ENCODE data around the gene CDH11.

Gene CDH11

DNA sequence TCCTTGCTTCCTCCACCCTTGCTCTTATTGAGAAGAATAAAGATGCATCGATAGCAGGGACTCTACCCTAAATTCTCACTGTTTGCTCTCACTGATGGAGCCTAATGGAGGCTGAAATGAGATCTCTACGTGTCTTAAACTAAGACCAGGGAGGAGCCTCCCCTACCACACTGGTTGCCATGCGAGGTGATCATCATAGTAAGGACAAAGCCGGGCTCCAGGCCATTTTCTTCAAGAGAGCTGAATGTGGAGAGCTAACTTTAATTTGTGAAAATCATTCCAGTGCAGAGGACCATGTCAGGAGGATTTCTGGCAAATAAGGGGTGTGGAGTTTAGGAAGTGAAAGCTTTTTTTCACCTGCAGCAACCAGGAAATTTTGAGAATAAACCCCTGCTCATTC lies 5.6 kb downstream of the CDH11 start:
- DNase-seq = no peak

DNA sequence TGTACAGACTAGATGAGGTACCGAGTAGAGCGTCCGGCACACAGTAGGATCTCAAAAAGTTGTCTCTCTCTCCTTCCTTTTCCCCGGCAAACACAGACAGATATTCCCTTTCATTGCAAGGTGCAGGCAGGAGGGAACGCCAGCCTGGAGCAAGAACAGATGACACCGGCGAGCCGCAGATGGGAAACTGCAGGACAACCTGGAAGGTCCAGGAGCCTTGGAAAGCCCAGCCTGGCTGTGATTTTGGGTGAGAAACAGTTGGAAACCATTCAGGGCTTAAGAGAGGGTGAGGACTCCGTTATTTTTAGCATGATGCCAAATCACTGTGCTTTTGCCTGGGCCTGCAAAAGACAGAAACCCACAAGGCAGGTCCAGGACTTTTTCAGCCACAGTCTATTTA lies 7.3 kb downstream of the CDH11 start:
- no peak for DNase-seq

DNA sequence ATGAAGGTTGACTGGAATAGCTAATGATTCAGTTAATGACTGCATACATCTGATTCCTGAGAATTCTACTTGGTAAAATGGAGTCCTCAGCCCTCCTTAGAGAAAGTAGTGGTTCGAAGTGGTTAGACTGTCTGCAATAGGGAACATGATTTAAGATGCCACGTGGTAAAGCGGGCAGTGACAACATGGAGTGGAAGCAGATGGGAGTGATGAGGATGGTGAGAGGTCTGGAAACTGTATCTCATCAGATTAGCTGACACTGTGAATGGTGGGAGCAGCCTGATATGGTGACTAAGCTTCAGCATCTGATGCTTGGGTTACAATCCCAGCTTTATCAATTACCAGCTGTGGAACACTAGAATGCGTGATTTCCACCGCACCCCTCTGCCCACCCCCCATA lies 8.4 kb downstream of the CDH11 start:
- DNase-seq = no peak

DNA sequence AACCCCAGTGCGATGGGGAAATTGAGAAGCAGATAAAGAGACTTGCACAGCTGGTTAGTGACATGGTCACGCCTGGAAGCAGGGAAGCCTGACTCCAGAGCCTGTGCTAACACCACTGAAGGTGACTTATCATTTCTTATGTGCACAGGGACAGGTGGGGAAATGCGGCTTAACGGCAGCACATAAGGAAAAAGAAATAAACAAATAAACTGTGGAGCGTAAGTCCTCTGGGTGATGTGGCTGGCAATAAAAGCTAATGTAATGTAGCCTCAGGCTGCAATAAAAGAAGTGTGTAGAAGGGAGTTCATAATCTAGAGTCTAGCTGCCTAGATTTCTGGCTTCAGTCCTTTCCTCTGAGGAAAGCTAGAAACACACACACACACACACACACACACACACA lies 10.6 kb downstream of the CDH11 start:
- DNase-seq = no peak

GRCh38 chr16:65106757-65107156 lies 15.1 kb downstream of the CDH11 start:
- no peak for DNase-seq

- DNase-seq = no peak
These were observed 16.7 kb downstream of the CDH11 start for GRCh38 chr16:65105171-65105570.

DNA sequence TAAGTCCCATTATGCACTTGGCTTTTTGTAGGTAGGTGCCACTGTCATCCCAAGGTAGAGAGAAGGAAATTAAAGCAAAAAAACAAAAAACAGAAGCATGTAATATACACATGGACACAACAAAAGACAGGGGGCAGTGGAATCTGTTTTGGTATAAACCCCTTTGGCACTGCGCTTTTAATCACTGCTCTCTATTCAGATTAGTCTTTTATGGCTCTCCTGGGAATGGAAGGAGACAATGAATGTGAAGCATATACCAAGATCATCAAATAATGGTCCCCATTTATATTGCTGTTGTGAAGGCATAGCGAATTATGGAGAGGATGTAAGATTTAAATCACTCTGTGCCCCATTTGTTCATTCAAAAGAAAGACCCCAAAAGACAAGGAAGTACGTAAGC lies 17.4 kb downstream of the CDH11 start:
- no peak for DNase-seq

DNA sequence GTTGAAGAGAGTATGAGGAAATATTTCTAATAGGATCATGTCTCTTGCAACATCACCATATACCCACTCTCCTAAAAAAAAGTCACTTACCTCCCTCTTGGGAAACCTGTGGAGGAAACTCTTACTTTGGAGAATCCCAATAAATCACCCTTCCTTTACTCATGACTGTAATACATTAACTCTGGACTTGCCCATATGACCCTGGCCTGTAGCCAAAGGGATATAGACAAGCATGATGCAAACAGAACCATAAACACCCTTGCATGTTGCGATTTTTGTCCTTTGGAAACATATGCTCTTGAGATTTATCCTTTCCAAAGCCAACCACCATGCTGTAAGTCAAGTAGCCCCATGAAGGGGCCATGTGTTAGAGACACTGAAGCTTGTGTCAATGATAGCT lies 19.5 kb downstream of the CDH11 start:
- DNase-seq = no peak

DNA sequence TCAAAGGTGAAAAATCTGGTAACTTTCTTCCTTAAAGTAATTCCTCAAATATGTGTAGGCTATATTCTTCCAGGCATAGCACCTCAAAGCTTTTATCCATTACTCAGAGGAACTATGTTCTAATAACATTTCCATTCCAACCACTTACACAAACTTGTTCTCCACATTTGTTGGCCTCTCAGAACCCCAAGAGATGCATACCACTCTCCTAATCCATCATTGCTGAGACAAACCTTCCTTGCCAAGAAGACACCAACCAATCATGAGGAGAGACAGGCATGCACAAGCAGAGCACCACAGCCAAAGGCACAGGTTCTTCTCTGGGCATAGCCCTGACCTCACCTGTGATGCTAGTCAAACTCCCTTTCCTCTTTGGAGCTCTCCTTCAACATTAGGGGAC lies 20.9 kb downstream of the CDH11 start:
- DNase-seq = no peak

- no peak for DNase-seq
These were observed 22.3 kb downstream of the CDH11 start for GRCh38 chr16:65099607-65100006.

GRCh38 chr16:65098916-65099315 lies 22.9 kb downstream of the CDH11 start:
- no peak for DNase-seq

DNA sequence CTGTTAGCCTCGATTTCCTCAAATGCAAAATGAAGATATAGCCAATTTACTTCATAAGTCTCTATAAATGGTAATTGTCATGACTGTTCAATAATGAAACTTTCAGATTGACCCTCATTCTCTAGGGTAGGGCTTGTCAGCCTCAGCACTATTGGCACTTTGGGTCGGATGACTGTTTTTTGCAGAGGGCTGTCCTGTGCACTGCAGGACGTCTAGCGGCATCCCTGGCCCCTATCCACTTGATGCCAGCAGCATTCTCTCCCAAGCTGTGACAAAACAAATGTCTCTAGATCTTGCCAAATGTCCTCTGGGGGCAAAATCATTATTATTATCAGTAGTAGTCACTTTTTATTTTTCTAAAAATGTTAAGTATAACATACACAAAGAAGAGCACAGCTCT lies 24.6 kb downstream of the CDH11 start:
- no peak for DNase-seq

DNA sequence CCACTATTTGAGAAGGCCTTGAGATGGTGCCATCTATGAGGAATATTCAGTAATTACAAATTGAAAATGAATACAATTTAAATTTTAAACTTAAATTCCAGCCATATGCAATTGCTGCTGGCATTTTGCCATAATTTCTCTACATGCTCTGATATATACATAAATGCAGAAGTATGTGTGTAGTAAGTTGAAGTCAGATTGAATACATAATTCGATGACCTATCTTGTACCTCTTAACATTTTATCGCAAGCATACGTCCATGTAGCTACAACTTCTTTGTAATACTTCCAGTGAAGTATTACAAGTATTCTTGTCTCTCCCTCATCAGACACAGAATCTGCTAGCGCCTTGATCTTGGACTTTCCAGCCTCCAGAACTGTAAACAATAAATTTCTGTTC lies 26.0 kb downstream of the CDH11 start:
- DNase-seq = no peak

GRCh38 chr16:65095090-65095728 lies 26.7 kb downstream of the CDH11 start:
- DNase-seq = no peak

DNA sequence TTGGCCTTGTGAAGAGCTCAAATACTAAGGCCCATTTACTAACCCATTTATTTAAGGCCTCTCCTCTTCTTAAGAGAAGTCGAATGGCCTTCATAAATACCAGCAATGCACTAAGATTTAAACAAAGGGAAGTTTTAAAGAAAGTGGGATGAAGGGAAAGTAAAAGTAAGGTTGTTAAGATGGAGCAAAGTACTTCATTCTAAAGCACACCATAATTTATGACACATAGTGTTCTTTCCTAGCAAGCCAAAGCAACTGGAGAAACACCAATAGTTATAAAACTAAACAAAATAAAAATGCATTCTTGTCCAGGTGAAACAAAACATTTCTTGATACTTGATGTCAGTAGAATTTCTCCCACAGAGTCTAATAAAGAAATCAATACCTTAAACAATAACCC lies 27.9 kb downstream of the CDH11 start:
- no peak for DNase-seq

DNA sequence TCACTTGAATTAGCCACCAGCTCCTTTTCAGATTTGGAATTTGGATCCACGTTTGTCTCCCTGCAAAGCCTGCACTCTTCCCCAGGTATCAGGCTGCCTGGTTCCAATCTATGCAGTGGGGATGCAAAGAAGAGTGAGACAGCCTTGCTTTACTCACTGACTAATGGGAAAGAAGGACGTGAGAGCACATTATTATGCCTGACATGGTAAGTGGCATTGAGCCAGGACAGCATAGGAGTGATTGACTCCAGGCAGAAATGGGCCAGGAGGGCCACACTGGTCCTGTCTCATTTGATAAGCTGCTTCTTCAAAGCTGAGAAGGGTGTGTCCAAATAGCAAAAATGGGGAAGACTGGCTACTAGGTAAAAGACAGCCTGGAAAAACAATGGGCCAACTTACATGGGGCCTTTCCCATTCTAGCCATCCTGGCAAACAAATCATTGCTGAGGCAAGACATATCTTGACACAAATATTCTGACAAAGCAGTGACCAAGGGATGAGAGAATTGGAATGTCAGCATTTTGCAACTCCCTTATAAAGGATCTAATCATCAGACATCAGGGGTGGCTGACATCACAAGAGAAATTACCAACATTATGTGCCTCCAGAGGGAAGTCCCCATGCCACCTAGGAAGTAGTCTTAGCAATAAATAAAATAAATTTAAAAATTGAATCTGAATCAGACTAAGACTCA lies 38.6 kb downstream of the CDH11 start:
- DNase-seq = no peak

- no peak for DNase-seq
These were observed 42.3 kb downstream of the CDH11 start for GRCh38 chr16:65079549-65079948.

DNA sequence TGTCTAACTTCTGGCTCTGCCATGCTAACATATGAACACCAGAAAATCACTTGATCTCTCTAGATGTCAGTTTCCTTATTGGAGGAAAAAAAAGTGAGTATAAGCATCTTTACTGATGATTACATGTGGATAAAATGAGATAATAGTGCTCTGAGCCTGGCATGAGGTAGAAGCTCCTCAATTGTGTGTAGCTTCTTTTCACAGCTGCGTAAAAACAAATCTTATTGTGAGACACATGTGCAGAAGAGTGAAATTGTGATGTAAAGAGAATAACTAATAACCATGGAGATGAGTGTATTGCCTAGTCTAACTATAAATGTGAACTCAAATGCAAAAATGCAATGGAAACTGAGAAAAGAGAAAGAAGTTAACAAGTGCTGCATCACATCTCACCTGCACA lies 44.7 kb downstream of the CDH11 start:
- DNase-seq = no peak

- no peak for DNase-seq
These were observed 46.0 kb downstream of the CDH11 start for GRCh38 chr16:65075877-65076276.

GRCh38 chr16:65071433-65072311 lies 50.2 kb downstream of the CDH11 start:
- no peak for DNase-seq

DNA sequence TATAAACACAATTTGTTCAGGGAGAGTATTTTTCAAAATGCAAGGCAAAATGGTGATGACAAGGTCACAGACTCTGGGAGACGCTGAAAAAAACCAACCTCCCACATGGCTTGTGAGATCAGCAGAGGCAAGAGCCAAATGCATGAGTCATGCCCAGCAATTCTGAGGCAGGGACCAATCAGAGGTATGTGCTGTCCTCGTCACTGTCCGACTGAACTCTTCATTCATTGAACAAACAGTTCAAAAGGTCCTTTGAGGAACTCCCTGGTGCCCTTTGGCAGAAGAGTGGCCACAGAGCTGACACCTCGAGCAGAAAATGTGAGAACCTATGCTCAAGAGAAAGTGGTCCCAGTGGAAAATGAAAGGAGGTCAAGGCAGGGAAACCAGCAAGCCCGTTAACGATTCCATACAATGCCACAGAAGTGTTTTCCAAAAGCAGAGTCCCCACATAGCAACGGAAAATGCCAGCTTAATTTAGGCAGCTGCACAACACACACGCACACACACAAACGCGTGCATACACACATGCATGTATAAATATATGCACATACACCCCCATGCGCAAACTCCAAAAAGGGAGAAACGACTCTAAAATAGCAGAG lies 50.9 kb downstream of the CDH11 start:
- DNase-seq = no peak

DNA sequence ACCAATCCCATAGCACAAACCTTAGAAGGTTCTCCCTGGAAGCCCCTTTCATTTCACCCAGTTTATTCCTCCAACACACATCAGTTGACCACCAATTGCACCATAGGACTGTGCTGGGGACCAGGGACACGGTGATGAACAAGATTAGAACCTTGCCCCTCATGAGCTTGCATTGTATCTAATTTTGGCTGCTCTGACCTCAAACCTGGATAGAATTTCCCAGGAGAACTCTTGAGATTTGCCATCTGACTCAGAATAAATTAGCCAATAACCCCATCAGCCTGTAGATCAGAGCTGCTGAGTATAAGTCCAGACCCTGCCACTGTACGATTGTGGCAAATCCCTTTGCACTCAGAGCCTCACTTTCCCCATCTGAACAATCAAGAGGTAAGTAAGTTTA lies 52.1 kb downstream of the CDH11 start:
- DNase-seq = no peak

DNA sequence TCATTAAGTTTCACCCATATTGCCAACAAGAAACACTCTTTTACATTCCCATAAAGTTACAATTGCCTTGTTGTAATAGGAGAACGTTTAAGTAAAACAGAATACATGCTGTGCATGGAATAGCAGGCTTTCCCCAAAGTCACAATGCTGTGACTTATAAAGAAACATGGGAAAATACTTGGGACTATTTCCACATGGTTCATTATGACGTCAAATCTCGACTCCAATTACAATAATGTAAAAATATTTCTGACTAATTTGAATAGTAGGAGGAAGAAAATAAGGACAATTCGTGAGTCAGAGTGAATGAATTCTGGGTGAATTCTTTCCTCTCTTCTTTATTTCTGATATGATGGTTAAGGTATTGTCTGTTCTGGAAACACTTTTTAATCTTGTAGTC lies 52.8 kb downstream of the CDH11 start:
- DNase-seq = no peak
